ENCODE results near the gene CCDC66.

Gene CCDC66

DNA sequence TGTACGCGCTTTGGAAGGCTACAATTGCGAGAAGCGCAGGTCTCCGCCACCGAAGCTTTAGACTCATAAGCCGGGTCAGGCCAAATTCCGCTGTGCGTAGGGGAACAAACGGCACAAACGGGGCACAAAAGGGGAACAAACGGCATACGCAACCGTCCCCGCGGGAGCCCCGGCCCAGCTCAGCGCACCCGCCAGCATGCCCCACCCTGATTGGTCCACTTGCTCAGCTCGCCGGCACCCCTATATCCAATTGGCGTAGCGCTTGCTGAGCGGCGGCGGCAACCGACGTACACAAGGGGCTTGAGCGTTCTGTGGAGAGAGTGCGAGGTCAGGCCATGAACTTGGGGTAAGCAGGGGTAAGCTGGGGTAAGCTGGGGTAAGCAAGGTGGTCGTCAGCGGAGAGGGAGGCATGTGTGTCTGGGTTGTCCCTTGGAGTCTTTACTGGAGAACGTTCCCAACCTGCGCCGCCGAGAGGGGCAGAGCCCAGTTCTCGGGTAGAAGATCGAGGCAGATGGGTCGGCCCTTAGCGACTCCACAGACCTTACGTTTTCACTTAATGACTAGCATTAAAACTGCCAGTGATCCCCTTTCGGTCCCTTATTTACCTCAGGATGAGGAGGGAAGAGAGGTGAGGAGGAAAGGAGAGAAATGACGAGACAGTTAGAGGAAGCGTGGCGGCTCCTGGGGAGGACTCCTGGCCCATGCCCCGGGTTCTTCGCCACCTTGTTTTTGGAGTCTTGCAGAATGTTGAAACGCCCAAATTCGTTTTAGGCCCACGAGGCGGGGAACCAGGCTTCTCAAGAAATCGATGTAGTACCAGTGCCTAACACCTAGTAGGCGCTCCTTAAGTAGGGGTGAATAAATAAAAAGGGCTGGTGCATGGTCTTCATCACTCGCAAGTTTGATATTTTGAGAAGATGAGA lies at the start of gene CCDC66:
Gene CCDC66, plus strand, starts transcription at position 268 of the 923 bp plus-strand sequence. Its CDS starts 68 bp downstream, at position 336.
- TF ChIP-seq, protein P1, sequence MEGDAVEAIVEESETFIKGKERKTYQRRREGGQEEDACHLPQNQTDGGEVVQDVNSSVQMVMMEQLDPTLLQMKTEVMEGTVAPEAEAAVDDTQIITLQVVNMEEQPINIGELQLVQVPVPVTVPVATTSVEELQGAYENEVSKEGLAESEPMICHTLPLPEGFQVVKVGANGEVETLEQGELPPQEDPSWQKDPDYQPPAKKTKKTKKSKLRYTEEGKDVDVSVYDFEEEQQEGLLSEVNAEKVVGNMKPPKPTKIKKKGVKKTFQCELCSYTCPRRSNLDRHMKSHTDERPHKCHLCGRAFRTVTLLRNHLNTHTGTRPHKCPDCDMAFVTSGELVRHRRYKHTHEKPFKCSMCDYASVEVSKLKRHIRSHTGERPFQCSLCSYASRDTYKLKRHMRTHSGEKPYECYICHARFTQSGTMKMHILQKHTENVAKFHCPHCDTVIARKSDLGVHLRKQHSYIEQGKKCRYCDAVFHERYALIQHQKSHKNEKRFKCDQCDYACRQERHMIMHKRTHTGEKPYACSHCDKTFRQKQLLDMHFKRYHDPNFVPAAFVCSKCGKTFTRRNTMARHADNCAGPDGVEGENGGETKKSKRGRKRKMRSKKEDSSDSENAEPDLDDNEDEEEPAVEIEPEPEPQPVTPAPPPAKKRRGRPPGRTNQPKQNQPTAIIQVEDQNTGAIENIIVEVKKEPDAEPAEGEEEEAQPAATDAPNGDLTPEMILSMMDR (IDR thresholded peaks at IDR 0.05; ENCODE audit: extremely low read depth, missing control alignments): peak; percentile 70
- DNase-seq (ENCODE audit: low spot score): peak; percentile 92

DNA sequence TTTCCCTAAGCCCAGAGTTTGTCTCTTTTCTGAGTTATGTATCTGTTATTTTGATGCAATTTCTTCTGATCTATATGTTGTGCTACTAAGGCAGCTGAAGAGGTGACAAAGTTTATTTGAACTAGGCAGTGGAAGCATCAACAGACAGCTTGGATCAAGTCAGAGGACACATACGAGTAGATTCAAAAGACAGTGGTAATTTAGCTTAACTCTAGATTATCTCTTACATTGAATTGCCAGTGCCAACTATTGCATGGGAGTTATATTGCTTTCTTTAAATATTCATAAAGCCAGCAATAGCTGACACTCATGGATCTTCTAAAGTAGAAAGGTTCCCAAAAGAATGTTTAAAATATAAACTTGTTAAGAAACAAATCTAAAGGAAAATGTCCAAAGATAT lies 37.3 kb upstream of the CCDC66 start:
- TF ChIP-seq, protein P1 (IDR thresholded peaks at IDR 0.05; ENCODE audit: extremely low read depth, missing control alignments): no peak
- DNase-seq (ENCODE audit: low spot score): no peak

DNA sequence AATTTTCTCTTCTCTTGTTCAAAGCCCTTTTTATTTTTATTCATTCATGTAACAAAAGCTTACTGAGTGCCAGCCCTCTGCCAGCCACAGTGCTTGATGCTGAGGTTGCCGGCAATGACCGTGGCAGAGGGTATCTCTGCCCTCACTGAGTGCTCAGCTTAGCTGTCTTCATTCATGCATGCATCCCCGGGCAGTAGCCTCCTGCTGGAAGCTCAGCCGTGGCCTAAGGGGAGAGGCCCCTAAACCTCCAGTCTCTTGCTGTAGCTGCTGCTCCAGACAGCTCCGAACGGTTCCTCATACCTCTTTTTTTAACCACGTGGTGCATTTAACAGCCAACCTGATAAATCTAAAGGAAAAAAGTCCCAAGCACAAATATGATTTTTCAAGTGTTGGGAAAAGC lies 34.6 kb upstream of the CCDC66 start:
- DNase-seq (ENCODE audit: low spot score): no peak
- TF ChIP-seq, protein P1 (IDR thresholded peaks at IDR 0.05; ENCODE audit: extremely low read depth, missing control alignments): no peak

DNA sequence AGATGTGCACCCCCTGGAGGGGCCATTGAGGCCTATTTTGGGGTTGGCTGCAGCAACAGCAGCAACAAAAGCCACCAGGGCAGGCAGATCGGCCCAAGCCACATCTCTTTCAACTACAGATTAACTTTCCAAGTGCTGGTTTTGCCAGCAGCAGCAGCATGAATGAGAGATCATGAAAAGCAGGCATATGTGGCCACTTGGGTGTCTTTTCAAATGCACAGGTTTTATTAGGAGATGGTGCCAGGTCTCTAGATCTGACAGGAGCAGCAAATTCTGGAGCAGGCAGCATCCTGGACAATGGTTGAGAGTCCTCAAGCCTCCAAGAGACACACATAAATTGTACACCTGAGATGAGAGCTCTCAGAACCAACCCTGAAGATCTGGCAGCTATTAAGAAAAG lies 31.7 kb upstream of the CCDC66 start:
- DNase-seq (ENCODE audit: low spot score): no peak
- TF ChIP-seq, protein P1 (IDR thresholded peaks at IDR 0.05; ENCODE audit: extremely low read depth, missing control alignments): no peak

DNA sequence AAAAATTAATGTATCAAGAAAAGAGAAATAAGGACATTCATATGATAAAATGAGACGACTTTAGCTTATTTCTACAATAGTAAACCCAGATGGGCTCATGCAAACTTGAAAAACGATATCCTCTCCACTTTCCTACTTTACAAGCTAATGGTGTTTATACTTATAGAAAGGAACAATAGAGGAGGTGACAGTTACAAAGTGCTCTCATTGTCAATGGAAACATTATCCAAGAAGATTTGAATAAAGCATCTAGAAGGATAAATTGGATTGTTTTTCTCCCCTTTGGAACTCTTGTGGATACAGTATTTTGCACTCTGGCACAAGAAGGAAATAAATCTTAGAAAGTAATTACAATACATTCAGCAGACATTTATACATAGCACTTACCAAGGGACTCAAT lies 20.2 kb upstream of the CCDC66 start:
- TF ChIP-seq, protein P1 (IDR thresholded peaks at IDR 0.05; ENCODE audit: extremely low read depth, missing control alignments): no peak
- DNase-seq (ENCODE audit: low spot score): no peak

DNA sequence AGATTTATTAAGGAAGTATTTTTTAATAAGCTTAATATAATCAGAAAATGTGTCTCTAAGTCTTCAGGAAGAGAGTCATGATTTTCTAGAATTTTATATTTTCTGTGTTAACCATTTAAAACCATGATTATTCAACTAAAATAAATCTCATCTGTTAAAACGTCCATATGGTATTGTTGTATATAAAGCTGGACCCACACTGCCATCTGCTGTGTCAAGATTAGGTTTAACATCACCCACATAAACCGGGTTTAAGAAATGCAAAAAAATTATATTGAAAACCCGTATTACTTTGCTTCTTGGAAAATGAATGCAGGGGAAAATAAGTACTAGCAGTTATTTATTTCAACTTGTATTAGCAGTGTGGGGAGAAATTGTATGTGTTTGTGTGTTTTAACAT lies 9.5 kb upstream of the CCDC66 start:
- TF ChIP-seq, protein P1 (IDR thresholded peaks at IDR 0.05; ENCODE audit: extremely low read depth, missing control alignments): no peak

DNA sequence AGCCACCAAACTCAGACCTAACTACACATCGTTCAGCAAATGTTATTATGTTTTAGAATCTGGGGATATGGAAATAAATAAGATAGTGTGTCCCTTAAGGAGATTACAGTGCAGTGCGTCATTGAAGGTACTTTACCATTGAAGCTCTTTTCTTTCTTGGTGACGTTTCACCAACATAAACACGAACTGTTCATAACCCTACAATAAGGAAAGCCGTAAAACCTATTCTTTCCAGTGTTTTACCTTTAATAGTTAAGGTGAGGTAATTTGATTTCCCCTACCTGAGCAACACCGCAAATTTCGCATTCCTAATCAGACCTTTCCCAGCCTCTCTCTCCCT lies 826 bp downstream of the CCDC66 start:
- TF ChIP-seq, protein P1 (IDR thresholded peaks at IDR 0.05; ENCODE audit: extremely low read depth, missing control alignments): no peak
- DNase-seq (ENCODE audit: low spot score): no peak

More for the DNA sequence above, 9.5 kb upstream of the CCDC66 start:
- no peak for DNase-seq (ENCODE audit: low spot score)

Data from GM20000 (cell line).